ENCODE measurements around the gene CDT1. TPM values are rescaled to one million over a fixed set of nuclear protein-coding genes. Genes with fewer than 3 reads are reported as not detected.

CDT1 gene
- total and polyA plus RNA-seq, 9 donors, result 0.18 to 3.2 (median 0.95) TPM; not detected in 1

DNA sequence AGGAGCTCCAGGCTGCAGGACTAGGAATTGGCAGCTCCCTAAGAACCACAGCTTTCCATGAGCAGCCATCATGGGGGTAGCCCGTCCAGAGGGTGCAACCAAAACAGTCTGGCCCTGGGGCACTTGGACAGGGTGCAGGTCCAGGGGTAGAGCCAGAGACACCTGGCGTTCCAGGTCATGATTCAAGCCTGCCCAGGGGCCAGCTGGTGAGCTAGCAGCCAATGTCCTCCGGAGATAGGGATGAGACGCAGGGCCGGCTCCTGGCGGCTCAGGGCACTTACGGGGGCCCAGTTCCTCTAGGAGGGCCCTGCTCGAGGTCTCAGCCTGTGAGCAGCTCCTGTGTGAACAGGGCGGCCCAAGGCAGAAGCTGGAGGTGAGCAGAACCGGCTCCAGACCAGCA is 40.6 kb upstream of the CDT1 start:
- Histone ChIP-seq H3K4me1 (ENCODE audit: insufficient read depth) (peaks cover 16% of the 10 kb centered on the region), H3K27me3 (no peaks in the 10 kb centered on the region), H3K4me3 (no peak overlapping the region), H3K9me3 (no peaks in the 10 kb centered on the region), H3K36me3 (no peaks in the 10 kb centered on the region), H3K27ac (no peak overlapping the region)
- 72 to 80% (median 77%) methylated on average over 6 to 10 of the region's 10 CpGs for WGBS, 3 donors
- DNase-seq, result no peak
- intact Hi-C loops (cut with DNase I), result no loop called here
- TF ChIP-seq, protein P1, sequence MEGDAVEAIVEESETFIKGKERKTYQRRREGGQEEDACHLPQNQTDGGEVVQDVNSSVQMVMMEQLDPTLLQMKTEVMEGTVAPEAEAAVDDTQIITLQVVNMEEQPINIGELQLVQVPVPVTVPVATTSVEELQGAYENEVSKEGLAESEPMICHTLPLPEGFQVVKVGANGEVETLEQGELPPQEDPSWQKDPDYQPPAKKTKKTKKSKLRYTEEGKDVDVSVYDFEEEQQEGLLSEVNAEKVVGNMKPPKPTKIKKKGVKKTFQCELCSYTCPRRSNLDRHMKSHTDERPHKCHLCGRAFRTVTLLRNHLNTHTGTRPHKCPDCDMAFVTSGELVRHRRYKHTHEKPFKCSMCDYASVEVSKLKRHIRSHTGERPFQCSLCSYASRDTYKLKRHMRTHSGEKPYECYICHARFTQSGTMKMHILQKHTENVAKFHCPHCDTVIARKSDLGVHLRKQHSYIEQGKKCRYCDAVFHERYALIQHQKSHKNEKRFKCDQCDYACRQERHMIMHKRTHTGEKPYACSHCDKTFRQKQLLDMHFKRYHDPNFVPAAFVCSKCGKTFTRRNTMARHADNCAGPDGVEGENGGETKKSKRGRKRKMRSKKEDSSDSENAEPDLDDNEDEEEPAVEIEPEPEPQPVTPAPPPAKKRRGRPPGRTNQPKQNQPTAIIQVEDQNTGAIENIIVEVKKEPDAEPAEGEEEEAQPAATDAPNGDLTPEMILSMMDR (IDR thresholded peaks at IDR 0.05), result no peak
- TF ChIP-seq POLR2A (IDR thresholded peaks at IDR 0.05), result no peak
- TF ChIP-seq EP300 (IDR thresholded peaks at IDR 0.05), result no peak

DNA sequence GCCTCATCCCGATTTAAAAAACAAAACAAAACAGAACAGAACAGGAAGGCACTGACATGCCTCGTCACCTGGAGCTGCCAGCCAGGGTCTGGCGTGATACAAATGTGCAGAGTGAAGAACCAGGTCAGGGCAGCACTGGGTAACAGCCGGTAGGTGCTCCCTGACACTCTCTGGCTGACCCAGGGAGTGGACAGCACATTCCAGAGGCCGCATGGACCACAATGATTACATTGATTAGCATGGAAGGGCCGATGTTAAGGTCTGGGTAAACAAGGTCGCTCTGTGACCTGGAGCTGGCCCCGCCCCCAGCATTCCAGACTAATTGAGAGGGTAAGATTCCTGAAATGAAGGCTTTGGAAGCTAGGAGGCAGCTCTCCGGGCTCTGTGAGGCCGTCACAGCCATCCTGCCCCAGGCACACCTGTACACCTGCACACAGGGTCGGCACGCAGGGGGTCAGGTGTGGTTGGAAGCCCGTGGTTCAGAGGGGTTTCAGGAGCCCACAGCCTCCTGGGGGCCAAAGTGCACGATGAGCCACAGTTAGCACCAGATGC is 40.0 kb upstream of the CDT1 start:
- Histone ChIP-seq H3K4me1 (ENCODE audit: insufficient read depth) (peaks cover 21% of the 10 kb centered on the region), H3K36me3 (no peaks in the 10 kb centered on the region), H3K27ac (no peak overlapping the region), H3K4me3 (no peak overlapping the region), H3K9me3 (no peaks in the 10 kb centered on the region), H3K27me3 (no peaks in the 10 kb centered on the region)
- no peak for DNase-seq
- WGBS, 3 donors, result 63 to 65% (median 63%) methylated on average over 14 of the region's 14 CpGs
- intact Hi-C loops (cut with DNase I), result no loop called here
- TF ChIP-seq, protein P1 (IDR thresholded peaks at IDR 0.05), result no peak
- TF ChIP-seq EP300 (IDR thresholded peaks at IDR 0.05), result no peak
- TF ChIP-seq POLR2A (IDR thresholded peaks at IDR 0.05), result no peak

DNA sequence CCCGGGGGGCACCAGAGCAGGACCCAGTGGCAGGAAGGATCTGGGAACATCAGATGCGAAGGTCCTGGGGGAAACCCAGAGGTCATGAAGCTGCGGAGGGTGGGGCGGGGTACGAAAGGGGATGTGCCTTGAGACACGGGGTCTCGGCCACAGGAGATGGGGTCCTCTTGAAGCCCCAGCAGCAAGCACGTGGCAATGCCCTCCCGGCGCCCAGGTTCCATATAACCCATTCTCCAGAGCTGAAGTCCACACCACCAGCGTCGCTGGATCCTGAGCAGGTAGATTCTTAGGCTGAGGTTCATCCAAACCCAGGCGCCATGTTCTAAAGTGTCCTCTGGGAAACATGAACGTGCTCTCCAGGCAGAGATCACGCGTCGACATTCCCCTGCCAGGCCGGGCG is 39.5 kb upstream of the CDT1 start:
- Histone ChIP-seq H3K27ac (no peak overlapping the region), H3K36me3 (no peaks in the 10 kb centered on the region), H3K9me3 (no peaks in the 10 kb centered on the region), H3K4me1 (ENCODE audit: insufficient read depth) (peaks cover 23% of the 10 kb centered on the region), H3K4me3 (no peak overlapping the region), H3K27me3 (no peaks in the 10 kb centered on the region)
- 90 to 94% (median 92%) methylated on average over 19 of the region's 19 CpGs for WGBS, 3 donors
- intact Hi-C loops (cut with DNase I), result no loop called here
- TF ChIP-seq POLR2A (IDR thresholded peaks at IDR 0.05) (no peak), EP300 (IDR thresholded peaks at IDR 0.05) (no peak)
- TF ChIP-seq, protein P1 (IDR thresholded peaks at IDR 0.05), result no peak
- no peak for DNase-seq

DNA sequence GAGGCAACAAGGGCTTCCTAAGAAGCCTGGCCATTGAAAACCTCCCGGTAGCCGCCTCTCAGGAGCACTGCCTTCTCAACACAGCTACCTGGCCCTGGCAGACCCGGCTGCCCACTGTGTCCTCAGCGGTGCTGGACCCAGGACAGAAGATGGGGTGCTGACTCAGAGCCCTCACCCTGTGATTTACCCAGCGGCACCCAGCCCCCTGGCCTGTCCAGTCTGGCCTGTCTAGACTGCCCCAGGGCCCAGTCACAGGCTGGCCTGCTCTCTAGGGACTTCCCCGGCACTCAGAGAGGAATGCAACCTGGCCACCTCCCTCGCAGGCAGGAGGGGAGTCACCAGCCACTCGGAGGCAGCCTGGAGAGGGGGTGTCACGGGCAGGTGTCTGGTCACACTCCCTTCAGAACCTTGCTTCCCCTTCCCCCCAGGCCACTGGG is 38.7 kb upstream of the CDT1 start:
- Histone ChIP-seq H3K27me3 (no peaks in the 10 kb centered on the region), H3K4me3 (no peak overlapping the region), H3K27ac (no peak overlapping the region), H3K36me3 (no peaks in the 10 kb centered on the region), H3K4me1 (ENCODE audit: insufficient read depth) (peaks cover 24% of the 10 kb centered on the region), H3K9me3 (no peaks in the 10 kb centered on the region)
- no peak for DNase-seq
- intact Hi-C loops (cut with DNase I), result no loop called here
- 86 to 90% (median 88%) methylated on average over 8 to 9 of the region's 9 CpGs for WGBS, 3 donors
- TF ChIP-seq POLR2A (IDR thresholded peaks at IDR 0.05), result no peak
- TF ChIP-seq, protein P1 (IDR thresholded peaks at IDR 0.05), result no peak
- no peak for TF ChIP-seq EP300 (IDR thresholded peaks at IDR 0.05)

All from ovary (tissue), 9 donors.